K562 treated with DMSO at 1 percent for 48 hours (cell line): ENCODE results near the gene CLNS1A. TPM values are rescaled to one million over a fixed set of nuclear protein-coding genes. Genes with fewer than 3 reads are reported as not detected.

Source experiments
- total RNA-seq: library from RNA; unstranded; fragments of 300-600 nt; gene quantifications from 2 replicates; pipeline ENCODE4 v1.2.3, GENCODE V29; 2022; ENCODE audit warnings: low replicate concordance; ENCODE audit errors: extremely low read depth

Gene CLNS1A, protein sequence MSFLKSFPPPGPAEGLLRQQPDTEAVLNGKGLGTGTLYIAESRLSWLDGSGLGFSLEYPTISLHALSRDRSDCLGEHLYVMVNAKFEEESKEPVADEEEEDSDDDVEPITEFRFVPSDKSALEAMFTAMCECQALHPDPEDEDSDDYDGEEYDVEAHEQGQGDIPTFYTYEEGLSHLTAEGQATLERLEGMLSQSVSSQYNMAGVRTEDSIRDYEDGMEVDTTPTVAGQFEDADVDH
- not detected in 2 replicates for total RNA-seq

GRCh38 chr11:77637345-77638165 is at the start of gene CLNS1A:
CLNS1A (minus strand) TSS chr11:77637794; CDS start chr11:77637714, 80 bp downstream.

GRCh38 chr11:77589521-77590193 is 47.9 kb downstream of the CLNS1A start, which contains the start of gene AQP11:
AQP11 (plus strand) TSS chr11:77589953; CDS start chr11:77589993, 40 bp downstream.

Other genes with a start within 250 kb of the CLNS1A start
- gene PAK1, start 163.7 kb downstream of the CLNS1A start, total RNA-seq, result not detected in 2 replicates
- gene AQP11, start 47.8 kb downstream of the CLNS1A start, total RNA-seq, result not detected in 2 replicates
- not detected in 2 replicates for gene RSF1, start 182.9 kb upstream of the CLNS1A start, total RNA-seq
- gene AAMDC, start 183.3 kb upstream of the CLNS1A start, total RNA-seq, result not detected in 2 replicates